ENCODE measurements around the gene DAP. TPM values are rescaled to one million over a fixed set of nuclear protein-coding genes. Genes with fewer than 3 reads are reported as not detected.

The DAP gene
- total RNA-seq, 4 donors from 2014 or later, result 52.0 to 138 (median 111) TPM

DNA sequence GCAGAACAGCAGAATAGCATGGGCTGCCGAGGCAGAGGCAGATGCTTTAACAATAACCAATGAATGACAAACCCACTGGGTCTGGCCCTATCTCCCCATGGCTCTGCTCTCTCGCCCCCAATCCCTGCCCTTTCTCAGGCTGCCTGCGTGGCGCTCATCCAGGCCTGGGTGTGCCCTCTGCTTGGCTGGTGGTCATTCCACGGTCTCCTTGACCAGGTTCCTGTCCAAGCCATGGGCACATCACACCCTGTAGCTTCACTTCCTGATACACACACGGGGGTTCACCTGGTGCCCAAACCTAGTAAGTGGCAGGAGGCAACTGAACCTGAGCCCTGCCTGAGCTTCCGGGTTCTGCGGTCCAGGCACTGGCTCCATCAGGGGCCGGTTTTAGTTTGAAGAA lies 87.6 kb downstream of the DAP start:
- Histone ChIP-seq H3K36me3 (peaks cover 0 to 13% (median 0%) of the 10 kb centered on the region in 3 donors), H3K9me3 (no peaks in the 10 kb centered on the region), H3K4me3 (no peak overlapping the region), H3K27me3 (no peaks in the 10 kb centered on the region), H3K27ac (no peak overlapping the region), H3K4me1 (no peaks in the 10 kb centered on the region)
- no peak for TF ChIP-seq POLR2A (IDR thresholded peaks at IDR 0.05)
- TF ChIP-seq, protein P1, sequence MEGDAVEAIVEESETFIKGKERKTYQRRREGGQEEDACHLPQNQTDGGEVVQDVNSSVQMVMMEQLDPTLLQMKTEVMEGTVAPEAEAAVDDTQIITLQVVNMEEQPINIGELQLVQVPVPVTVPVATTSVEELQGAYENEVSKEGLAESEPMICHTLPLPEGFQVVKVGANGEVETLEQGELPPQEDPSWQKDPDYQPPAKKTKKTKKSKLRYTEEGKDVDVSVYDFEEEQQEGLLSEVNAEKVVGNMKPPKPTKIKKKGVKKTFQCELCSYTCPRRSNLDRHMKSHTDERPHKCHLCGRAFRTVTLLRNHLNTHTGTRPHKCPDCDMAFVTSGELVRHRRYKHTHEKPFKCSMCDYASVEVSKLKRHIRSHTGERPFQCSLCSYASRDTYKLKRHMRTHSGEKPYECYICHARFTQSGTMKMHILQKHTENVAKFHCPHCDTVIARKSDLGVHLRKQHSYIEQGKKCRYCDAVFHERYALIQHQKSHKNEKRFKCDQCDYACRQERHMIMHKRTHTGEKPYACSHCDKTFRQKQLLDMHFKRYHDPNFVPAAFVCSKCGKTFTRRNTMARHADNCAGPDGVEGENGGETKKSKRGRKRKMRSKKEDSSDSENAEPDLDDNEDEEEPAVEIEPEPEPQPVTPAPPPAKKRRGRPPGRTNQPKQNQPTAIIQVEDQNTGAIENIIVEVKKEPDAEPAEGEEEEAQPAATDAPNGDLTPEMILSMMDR (IDR thresholded peaks at IDR 0.05), result no peak
- no peak for DNase-seq

DNA sequence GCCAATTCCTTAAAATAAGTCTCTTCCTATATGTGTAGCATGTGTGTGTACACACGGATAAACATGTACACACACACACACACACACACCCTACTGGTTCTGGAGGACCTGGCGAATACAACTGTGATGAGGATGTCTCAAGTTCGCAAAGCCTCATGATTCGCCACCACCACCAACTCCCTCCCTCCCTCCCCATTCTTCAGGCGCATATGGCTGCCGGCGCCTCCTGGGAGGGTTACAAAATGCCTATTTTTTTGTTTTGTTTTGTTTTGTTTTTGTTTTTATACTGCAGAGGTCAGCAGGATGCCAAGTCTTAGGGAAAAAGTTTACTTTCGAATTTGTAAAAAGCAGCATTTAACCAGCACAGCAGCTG lies 88.0 kb downstream of the DAP start:
- H3K4me1 ChIP-seq, result no peaks in the 10 kb centered on the region
- no peak for TF ChIP-seq POLR2A (IDR thresholded peaks at IDR 0.05)
- peaks cover 0 to 9% (median 0%) of the 10 kb centered on the region in 3 donors for H3K36me3 ChIP-seq
- H3K9me3 ChIP-seq, result no peaks in the 10 kb centered on the region
- no peak for DNase-seq
- H3K27me3 ChIP-seq, result no peaks in the 10 kb centered on the region
- no peak overlapping the region for H3K27ac ChIP-seq
- H3K4me3 ChIP-seq, result no peak overlapping the region

DNA sequence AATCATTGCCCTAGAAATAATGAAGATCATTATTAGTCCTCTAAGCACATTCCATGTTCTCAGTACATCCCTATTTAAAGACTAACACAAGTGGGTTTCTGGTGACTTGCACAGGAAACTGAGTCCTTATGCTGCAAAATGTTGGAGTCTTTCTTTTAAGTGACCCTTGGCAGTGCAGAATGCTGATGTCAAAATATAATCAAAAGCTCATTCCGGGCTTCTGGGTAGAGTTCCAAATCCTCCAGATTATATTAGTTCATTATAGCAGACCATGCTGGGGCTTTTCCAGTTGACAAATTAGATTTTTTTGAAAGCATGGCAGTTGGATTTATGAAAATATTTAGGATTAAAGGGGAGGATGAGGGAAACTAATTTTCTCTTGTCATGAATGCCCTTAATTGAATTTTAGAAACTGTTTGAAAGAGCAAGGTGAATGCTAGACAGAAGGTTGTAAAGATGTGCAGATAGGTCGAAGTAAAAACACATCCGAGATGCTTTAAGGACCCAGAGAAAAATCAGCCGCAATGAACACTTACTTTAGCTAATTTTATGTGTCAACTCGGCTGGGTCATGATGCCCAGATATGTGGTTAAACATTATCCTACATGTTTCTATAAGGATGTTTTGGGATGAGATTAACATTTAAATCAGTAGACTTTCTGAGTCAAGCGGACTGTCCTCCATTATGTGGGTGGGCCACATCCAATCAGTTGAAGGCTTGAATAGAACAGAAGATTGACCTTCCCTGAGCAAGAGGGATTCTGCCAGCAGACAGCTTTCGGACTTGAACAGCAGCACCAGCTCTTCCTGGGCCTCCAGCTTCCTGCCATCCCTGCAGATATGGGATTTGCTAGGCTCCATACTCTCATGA lies 88.7 kb downstream of the DAP start:
- no peak for DNase-seq
- H3K4me3 ChIP-seq, result no peak overlapping the region
- H3K36me3 ChIP-seq, result peaks cover 0 to 3% (median 0%) of the 10 kb centered on the region in 3 donors
- no peak overlapping the region for H3K27ac ChIP-seq
- TF ChIP-seq POLR2A (IDR thresholded peaks at IDR 0.05), result no peak
- TF ChIP-seq, protein P1 (IDR thresholded peaks at IDR 0.05), result no peak
- no peaks in the 10 kb centered on the region for H3K4me1 ChIP-seq
- H3K27me3 ChIP-seq, result no peaks in the 10 kb centered on the region
- no peaks in the 10 kb centered on the region for H3K9me3 ChIP-seq

DNA sequence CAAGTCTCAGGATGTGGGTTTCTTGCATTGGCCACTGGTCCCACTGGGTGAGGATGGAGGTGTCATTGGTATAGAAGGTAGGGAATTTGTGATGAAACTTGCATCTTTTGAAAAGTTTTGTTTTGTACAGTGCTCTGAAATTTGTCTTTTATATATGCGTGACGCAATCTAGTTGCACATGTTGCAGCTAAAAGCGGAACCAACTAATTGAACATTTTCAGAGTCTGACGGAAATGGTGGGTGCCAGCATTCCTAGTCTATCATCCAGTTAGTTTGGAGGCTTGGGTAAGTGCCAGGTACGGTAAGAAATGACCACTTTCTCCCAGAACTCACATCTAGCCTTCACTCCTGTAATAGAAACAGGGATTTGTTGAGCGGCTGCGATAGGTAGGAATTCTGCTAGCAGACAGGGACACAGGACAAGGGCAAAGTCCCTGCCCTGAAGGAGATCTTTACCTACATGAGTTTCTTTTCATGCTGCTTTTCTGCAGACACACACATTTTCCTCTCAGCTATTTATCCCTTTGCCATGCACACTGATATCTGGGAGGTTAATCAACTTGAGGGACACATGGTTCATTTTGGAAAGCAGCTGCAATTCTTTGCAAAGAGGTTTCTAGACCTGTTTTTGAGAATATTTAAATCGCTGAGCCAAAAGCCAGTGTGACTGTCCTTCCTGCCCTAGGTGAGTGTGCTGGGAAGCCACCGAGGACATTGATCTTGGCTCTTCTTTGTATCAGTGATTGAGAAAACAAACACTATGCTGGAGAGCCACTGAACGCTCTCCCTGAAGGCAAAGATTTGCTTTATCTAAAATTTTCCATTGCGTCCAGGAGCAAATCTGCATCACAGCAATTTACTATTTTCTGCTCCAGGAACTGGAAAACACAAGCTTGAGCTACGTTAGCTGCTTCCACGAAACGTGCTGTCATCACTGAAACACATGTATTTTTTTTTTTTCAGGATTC lies 89.7 kb downstream of the DAP start:
- H3K27ac ChIP-seq, result no peak overlapping the region
- H3K4me1 ChIP-seq, result no peaks in the 10 kb centered on the region
- H3K4me3 ChIP-seq, result no peak overlapping the region
- no peaks in the 10 kb centered on the region for H3K27me3 ChIP-seq
- TF ChIP-seq POLR2A (IDR thresholded peaks at IDR 0.05), result no peak
- TF ChIP-seq, protein P1 (IDR thresholded peaks at IDR 0.05), result no peak
- no peaks in the 10 kb centered on the region for H3K9me3 ChIP-seq
- H3K36me3 ChIP-seq, result no peaks in the 10 kb centered on the region
- no peak for DNase-seq

DNA sequence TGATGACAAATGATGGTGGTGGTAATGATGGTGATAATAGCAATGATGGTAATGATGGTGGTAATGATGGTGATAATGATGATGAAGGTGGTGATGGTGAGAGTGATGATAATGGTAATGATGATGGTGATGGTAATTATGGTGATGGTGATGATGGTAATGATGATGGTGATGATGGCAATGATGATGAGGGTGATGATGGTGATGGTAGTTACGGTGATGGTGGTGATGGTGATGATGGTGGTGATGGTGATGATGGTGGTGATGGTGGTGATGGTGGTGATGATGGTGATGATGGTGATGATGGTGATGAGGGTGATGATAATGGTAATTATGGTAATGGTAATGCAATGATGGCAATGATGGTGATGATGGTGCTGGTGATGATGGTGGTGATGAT lies 91.1 kb downstream of the DAP start:
- no peak overlapping the region for H3K27ac ChIP-seq
- H3K27me3 ChIP-seq, result no peaks in the 10 kb centered on the region
- no peaks in the 10 kb centered on the region for H3K4me1 ChIP-seq
- no peak for DNase-seq
- H3K9me3 ChIP-seq, result no peaks in the 10 kb centered on the region
- no peaks in the 10 kb centered on the region for H3K36me3 ChIP-seq
- H3K4me3 ChIP-seq, result no peak overlapping the region
- TF ChIP-seq, protein P1 (IDR thresholded peaks at IDR 0.05), result no peak
- TF ChIP-seq POLR2A (IDR thresholded peaks at IDR 0.05), result no peak

DNA sequence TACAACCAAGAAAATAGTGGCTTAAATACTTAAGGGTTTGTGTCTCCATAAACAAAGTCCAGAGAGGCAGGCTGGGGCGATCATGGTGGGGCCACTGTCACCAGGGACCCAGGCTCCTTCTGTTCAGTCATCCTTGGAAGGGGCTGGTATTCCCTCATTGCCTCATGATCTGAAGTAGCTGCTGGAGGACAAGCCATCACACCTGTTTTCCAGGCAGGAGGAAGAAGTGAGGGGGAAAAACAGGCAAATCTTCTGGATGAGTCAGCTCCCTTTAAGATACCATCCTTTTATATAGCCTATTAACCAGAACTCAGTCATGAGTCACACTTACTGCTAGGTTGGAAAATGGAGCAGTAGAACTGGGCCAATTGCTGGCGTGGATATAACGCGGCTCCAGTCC lies 92.3 kb downstream of the DAP start:
- H3K27me3 ChIP-seq, result no peaks in the 10 kb centered on the region
- no peaks in the 10 kb centered on the region for H3K36me3 ChIP-seq
- no peaks in the 10 kb centered on the region for H3K9me3 ChIP-seq
- H3K27ac ChIP-seq, result no peak overlapping the region
- H3K4me3 ChIP-seq, result no peak overlapping the region
- TF ChIP-seq, protein P1 (IDR thresholded peaks at IDR 0.05), result no peak
- no peak for TF ChIP-seq POLR2A (IDR thresholded peaks at IDR 0.05)
- DNase-seq, result no peak
- no peaks in the 10 kb centered on the region for H3K4me1 ChIP-seq

Data from Peyer's patch (tissue), 4 donors.